ENCODE results near the gene LCOR.

LCOR gene

DNA sequence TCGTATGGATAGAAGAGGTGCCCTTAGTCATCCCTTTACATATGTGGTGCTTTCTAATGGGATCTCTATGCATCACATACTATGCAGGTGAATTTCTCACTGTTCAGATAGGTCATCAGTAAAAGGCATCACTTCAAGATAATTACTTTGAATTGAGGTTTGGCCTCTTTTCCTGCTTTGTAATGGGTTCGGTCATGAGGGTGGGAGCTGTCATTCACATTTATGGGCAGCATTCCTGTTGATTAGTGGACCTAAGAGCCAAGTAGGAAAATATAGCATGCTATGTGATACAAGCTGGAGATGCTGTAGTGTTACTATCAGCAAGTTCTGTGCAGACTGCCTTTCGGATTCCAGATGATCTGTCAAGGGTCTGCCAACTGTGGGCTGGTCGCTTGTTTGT lies 156.3 kb downstream of the LCOR start:
- TF ChIP-seq, protein P1, sequence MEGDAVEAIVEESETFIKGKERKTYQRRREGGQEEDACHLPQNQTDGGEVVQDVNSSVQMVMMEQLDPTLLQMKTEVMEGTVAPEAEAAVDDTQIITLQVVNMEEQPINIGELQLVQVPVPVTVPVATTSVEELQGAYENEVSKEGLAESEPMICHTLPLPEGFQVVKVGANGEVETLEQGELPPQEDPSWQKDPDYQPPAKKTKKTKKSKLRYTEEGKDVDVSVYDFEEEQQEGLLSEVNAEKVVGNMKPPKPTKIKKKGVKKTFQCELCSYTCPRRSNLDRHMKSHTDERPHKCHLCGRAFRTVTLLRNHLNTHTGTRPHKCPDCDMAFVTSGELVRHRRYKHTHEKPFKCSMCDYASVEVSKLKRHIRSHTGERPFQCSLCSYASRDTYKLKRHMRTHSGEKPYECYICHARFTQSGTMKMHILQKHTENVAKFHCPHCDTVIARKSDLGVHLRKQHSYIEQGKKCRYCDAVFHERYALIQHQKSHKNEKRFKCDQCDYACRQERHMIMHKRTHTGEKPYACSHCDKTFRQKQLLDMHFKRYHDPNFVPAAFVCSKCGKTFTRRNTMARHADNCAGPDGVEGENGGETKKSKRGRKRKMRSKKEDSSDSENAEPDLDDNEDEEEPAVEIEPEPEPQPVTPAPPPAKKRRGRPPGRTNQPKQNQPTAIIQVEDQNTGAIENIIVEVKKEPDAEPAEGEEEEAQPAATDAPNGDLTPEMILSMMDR (conservative IDR thresholded peaks at IDR 0.05; ENCODE audit: control insufficient read depth, insufficient read depth, low read depth, low read length), result no peak
- DNase-seq (ENCODE audit: low read depth), result no peak
- no peak overlapping the region for H3K4me3 ChIP-seq (ENCODE audit: control insufficient read depth, low read depth, low read length)

DNA sequence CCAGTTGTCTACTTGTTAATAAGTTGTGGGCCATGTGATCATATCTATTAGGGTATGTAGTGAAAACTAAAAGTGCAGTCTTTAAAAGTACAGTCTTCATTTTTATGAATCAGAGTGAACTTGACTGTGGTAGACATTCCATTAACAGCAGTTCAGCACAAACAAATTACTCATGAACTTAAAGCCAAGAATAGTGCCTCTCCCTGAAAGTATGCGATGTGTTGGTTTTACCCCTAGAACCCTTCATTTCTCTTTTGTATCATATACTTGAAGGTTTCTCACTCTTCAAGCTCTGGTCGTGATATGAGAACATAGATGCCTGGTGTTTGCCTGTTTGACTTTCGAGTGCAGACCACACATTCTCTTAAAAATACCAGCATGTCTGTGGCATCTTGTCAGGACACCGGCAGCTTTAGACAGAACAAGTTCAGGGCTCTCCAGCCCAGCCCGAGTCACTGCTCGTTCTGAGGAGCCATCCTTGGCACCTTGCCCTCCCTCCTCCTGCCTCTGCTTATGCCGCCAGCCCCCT lies 159.3 kb downstream of the LCOR start:
- DNase-seq (ENCODE audit: low read depth), result peak; percentile 72
- no peak overlapping the region for H3K4me3 ChIP-seq (ENCODE audit: control insufficient read depth, low read depth, low read length)
- TF ChIP-seq, protein P1 (conservative IDR thresholded peaks at IDR 0.05; ENCODE audit: control insufficient read depth, insufficient read depth, low read depth, low read length), result no peak

DNA sequence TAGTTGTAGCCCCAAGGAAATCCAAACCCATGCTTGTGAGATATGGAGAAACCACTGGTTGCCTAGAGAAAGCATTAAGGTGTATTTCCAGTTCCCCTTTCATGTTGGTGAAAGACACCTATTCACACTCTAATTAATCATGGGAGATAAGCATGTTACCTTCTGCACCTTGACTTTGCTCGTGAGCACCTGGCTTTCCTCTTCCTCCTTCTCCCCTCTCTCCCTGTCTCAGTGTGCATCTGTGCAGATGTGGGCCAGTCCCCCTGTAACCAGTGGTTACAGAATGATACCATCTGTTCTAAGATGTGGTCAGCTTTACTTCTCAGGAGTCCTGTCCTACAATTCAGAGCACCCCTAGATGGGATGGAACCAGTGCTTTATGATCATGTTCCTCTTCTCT lies 160.6 kb downstream of the LCOR start:
- no peak overlapping the region for H3K4me3 ChIP-seq (ENCODE audit: control insufficient read depth, low read depth, low read length)
- no peak for DNase-seq (ENCODE audit: low read depth)
- TF ChIP-seq, protein P1 (conservative IDR thresholded peaks at IDR 0.05; ENCODE audit: control insufficient read depth, insufficient read depth, low read depth, low read length), result no peak

DNA sequence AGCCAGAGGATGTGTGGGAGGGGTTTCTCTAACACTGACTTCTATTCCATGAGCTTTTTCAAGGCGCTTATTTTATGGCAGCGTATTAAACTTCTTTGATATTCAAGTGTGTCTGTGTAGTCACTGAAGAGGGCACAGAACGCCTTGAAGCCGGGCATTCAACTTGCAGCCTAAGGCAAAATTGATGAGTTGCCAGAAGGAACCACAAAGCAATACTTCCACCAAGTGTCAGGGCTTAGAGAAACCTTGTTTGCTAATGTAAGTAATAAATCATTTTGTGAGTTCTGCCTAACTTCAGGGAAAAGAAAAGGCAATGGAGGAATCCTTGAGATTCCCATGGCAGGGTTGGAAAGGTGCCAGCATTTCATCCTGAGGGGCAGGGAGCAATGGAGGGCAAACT lies 163.8 kb downstream of the LCOR start:
- TF ChIP-seq, protein P1 (conservative IDR thresholded peaks at IDR 0.05; ENCODE audit: control insufficient read depth, insufficient read depth, low read depth, low read length), result no peak
- DNase-seq (ENCODE audit: low read depth), result no peak

DNA sequence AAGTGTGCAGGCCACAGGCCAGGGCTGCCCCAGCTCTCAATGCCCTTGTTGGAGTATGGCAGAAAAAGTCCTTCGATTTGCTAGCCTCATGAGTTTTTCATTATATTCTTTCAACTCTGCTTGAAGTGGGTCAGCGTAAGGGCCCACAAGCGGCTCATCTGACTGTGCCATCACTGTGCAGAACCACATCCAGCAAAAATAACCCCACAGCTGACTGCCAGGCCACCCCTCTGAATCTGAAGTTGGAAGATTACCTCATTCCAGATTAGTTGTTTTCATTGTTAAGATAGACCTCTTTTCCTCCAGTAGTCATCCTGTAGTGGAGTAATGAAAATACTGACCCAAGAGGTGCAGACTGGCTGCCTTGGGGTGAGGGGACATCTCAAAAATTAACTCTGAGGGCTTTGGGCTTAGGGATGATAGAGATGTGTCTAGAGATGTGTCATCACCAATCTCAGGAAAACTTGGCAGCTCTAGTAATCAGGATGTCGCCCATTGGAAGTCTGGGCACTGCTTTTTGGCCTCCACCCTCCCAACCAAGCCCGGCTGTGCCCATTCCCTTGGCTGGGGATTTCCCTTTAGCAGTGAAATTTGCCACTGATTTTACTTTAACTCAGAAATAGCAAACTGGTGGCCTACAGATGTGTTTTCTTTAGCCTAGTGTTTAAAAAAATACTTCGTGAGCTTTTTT lies 164.3 kb downstream of the LCOR start:
- no peak overlapping the region for H3K4me3 ChIP-seq (ENCODE audit: control insufficient read depth, low read depth, low read length)
- TF ChIP-seq, protein P1 (conservative IDR thresholded peaks at IDR 0.05; ENCODE audit: control insufficient read depth, insufficient read depth, low read depth, low read length), result no peak
- no peak for DNase-seq (ENCODE audit: low read depth)

More for the DNA sequence above, 163.8 kb downstream of the LCOR start:
- H3K4me3 ChIP-seq (ENCODE audit: control insufficient read depth, low read depth, low read length), result no peak overlapping the region

DNA sequence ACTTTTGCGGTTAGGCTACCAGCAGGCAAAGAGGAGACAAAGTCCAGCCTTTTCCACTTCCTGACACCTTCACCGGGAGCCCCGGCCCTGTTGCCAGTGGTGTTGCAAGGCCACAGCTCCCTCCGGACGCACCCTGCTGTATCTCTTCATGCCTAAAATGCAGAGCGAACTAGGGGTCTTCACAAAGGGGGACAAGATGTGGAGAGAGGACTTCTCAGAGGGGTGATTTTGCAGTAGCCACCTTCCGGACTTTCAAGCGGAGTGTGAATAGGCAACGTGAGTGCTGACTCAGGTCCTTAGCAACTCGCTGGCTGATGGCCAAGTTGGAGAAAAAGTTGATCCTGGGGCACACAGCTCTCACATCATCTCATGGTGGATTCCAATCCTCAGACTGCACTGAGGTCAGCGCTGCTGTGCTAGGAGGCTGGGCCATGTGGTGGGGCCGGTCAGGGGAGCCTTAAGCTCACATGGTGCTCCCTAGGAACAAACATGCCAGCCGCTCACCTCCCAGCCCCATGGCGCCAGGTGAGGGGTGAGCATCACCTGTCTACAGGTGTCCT lies 166.3 kb downstream of the LCOR start:
- H3K4me3 ChIP-seq (ENCODE audit: control insufficient read depth, low read depth, low read length), result no peak overlapping the region
- DNase-seq (ENCODE audit: low read depth), result peak; percentile 83
- TF ChIP-seq, protein P1 (conservative IDR thresholded peaks at IDR 0.05; ENCODE audit: control insufficient read depth, insufficient read depth, low read depth, low read length), result no peak

Data from fibroblast of mammary gland (primary cell).